HEK293 (cell line): Measurements from ENCODE around the gene SAE1.

ENCODE experiments used
- GFI1B ChIP-seq: fragments of 450-650 bp; formaldehyde crosslinking; IDR thresholded peaks from 2 replicates; pipeline ENCODE4 v1.5.1; 2016; ENCODE audit warnings: missing biosample characterization, missing genetic modification characterization
- ZNF114 ChIP-seq: fragments of 450-650 bp; formaldehyde crosslinking; IDR thresholded peaks from 2 replicates; pipeline ENCODE4 v1.5.0; 2017; ENCODE audit warnings: missing biosample characterization, missing genetic modification characterization
- ZNF132 ChIP-seq: fragments of 450-650 bp; formaldehyde crosslinking; IDR thresholded peaks from 2 replicates; pipeline ENCODE4 v1.5.1; 2017; ENCODE audit warnings: missing biosample characterization, missing genetic modification characterization, borderline replicate concordance
- ZNF140 ChIP-seq: fragments of 450-650 bp; formaldehyde crosslinking; IDR thresholded peaks from 2 replicates; pipeline ENCODE4 v1.5.1; 2016; ENCODE audit warnings: missing biosample characterization, missing genetic modification characterization
- ZNF274 ChIP-seq, 2 experiments: fragments of 200-500 bp in 1 of 2; fragments of 450-650 bp in 1 of 2; sonication (Bioruptor generic) in 1 of 2; formaldehyde crosslinking in 1 of 2; IDR thresholded peaks; 2 replicates each; pipeline versions ENCODE4 v1.5.1 to v1.6.1; 2014 to 2016; ENCODE audit warnings: borderline replicate concordance in 1 of 2, inconsistent platforms in 1 of 2, low read length in 1 of 2, missing biosample characterization in 1 of 2, missing genetic modification characterization in 1 of 2
- ZNF324 ChIP-seq: fragments of 450-650 bp; formaldehyde crosslinking; IDR thresholded peaks from 2 replicates; pipeline ENCODE4 v1.5.1; 2016; ENCODE audit warnings: missing biosample characterization, missing genetic modification characterization
- ZNF404 ChIP-seq: fragments of 450-650 bp; formaldehyde crosslinking; IDR thresholded peaks from 2 replicates; pipeline ENCODE4 v1.5.1; 2017; ENCODE audit warnings: missing biosample characterization, missing genetic modification characterization
- ZNF510 ChIP-seq: fragments of 450-650 bp; formaldehyde crosslinking; IDR thresholded peaks from 2 replicates; pipeline ENCODE4 v1.5.1; 2018; ENCODE audit warnings: mild to moderate bottlenecking, missing genetic modification characterization, missing biosample characterization; ENCODE audit not compliant: insufficient replicate concordance
- ZNF585B ChIP-seq: fragments of 450-650 bp; formaldehyde crosslinking; IDR thresholded peaks from 2 replicates; pipeline ENCODE4 v1.5.1; 2016; ENCODE audit warnings: missing biosample characterization, missing genetic modification characterization
- ZNF707 ChIP-seq: fragments of 450-650 bp; formaldehyde crosslinking; IDR thresholded peaks from 2 replicates; pipeline ENCODE4 v1.5.1; 2016; ENCODE audit warnings: missing biosample characterization, missing genetic modification characterization
- ZNF76 ChIP-seq: fragments of 450-650 bp; formaldehyde crosslinking; IDR thresholded peaks from 2 replicates; pipeline ENCODE4; 2016; ENCODE audit warnings: low read depth, missing biosample characterization, missing genetic modification characterization, borderline replicate concordance
- TF ChIP-seq, protein P1 (sequence below): fragments of 450-650 bp; formaldehyde crosslinking; IDR thresholded peaks from 2 replicates; pipeline ENCODE4 v1.5.1; 2016; ENCODE audit warnings: missing biosample characterization, missing genetic modification characterization

DNA sequence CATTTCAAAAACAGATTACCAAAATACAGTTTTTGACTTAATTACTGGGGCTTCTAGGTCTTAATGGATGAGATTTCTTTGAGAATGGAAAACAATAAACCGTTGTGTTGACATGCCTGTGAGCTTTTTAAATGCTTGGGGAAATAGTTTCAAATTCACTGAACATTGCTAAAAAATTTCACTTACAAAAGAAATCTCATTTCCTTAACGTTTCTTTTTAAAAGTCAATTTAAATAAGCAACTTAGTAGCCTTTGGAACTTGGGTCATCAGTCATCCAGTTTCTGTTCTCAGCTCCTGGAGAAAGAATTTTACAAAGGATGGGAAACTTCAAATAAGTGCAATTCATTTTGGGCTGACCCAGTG lies 21.5 kb upstream of the SAE1 start:
- TF ChIP-seq ZNF140 (tag by site-specific recombination): no peak
- TF ChIP-seq ZNF114 (tag by site-specific recombination): no peak
- TF ChIP-seq GFI1B: no peak
- TF ChIP-seq ZNF324 (tag by site-specific recombination): no peak
- TF ChIP-seq ZNF404 (tag by site-specific recombination): no peak
- no peak for TF ChIP-seq ZNF132 (tag by site-specific recombination)
- no peak for TF ChIP-seq ZNF76 (tag by site-specific recombination)
- TF ChIP-seq, protein P1, sequence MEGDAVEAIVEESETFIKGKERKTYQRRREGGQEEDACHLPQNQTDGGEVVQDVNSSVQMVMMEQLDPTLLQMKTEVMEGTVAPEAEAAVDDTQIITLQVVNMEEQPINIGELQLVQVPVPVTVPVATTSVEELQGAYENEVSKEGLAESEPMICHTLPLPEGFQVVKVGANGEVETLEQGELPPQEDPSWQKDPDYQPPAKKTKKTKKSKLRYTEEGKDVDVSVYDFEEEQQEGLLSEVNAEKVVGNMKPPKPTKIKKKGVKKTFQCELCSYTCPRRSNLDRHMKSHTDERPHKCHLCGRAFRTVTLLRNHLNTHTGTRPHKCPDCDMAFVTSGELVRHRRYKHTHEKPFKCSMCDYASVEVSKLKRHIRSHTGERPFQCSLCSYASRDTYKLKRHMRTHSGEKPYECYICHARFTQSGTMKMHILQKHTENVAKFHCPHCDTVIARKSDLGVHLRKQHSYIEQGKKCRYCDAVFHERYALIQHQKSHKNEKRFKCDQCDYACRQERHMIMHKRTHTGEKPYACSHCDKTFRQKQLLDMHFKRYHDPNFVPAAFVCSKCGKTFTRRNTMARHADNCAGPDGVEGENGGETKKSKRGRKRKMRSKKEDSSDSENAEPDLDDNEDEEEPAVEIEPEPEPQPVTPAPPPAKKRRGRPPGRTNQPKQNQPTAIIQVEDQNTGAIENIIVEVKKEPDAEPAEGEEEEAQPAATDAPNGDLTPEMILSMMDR (tag by site-specific recombination): no peak
- TF ChIP-seq ZNF274 (IDR thresholded peaks at IDR 0.05; ENCODE audit: low read length): no peak
- TF ChIP-seq ZNF274 (tag by site-specific recombination; IDR thresholded peaks at IDR 0.05; ENCODE audit: borderline replicate concordance): no peak
- TF ChIP-seq ZNF510 (tag by site-specific recombination): no peak
- TF ChIP-seq ZNF585B (tag by site-specific recombination): no peak
- no peak for TF ChIP-seq ZNF707 (tag by site-specific recombination)
